Osteoblast (primary cell): ENCODE data around the gene TULP4. TPM values are rescaled to one million over a fixed set of nuclear protein-coding genes. Genes with fewer than 3 reads are reported as not detected.

Experiments
- DNase-seq: peaks from one replicate; pipeline ENCODE4 v3.0.0; 2011; ENCODE audit warnings: low spot score, mixed read lengths; ENCODE audit not compliant: insufficient read length; ENCODE audit errors: missing footprints
- H2AFZ ChIP-seq: 2 replicates; pipeline ENCODE4 v1.6.0; 2011; ENCODE audit warnings: mild to moderate bottlenecking, low read length
- H3K27ac ChIP-seq: 2 replicates; pipeline ENCODE4 v1.5.1; 2011; ENCODE audit warnings: mild to moderate bottlenecking, low read depth, low read length, moderate library complexity
- H3K27me3 ChIP-seq: 2 replicates; pipeline ENCODE4 v1.6.0; 2012; ENCODE audit warnings: mild to moderate bottlenecking, control low read depth, inconsistent platforms, low read length, moderate library complexity; ENCODE audit not compliant: insufficient read depth
- H3K36me3 ChIP-seq: 2 replicates; pipeline ENCODE4 v1.5.1; 2011; ENCODE audit warnings: mild to moderate bottlenecking, low read length, control low read depth, moderate library complexity; ENCODE audit not compliant: insufficient read depth
- H3K4me1 ChIP-seq: 2 replicates; pipeline ENCODE4 v1.5.1; 2011; ENCODE audit warnings: mild to moderate bottlenecking, low read length, control low read depth, moderate library complexity; ENCODE audit not compliant: insufficient read depth
- H3K4me2 ChIP-seq: 2 replicates; pipeline ENCODE4 v1.6.0; 2011; ENCODE audit warnings: mild to moderate bottlenecking, low read length; ENCODE audit not compliant: insufficient read depth
- H3K4me3 ChIP-seq: fragments of 200-600 bp; sonication (generic); 3 replicates; pipeline ENCODE4 v1.5.1; 2012; ENCODE audit warnings: mild to moderate bottlenecking, low read length, inconsistent platforms; ENCODE audit not compliant: insufficient read depth
- H3K79me2 ChIP-seq: 2 replicates; pipeline ENCODE4 v1.6.0; 2012; ENCODE audit warnings: mild to moderate bottlenecking, low read length, control low read depth, inconsistent platforms; ENCODE audit not compliant: insufficient read depth
- H3K9me3 ChIP-seq: 2 replicates; pipeline ENCODE4 v1.5.1; 2011; ENCODE audit warnings: low read depth, low read length, control low read depth
- H4K20me1 ChIP-seq: 2 replicates; pipeline ENCODE4 v1.6.0; 2012; ENCODE audit warnings: mild to moderate bottlenecking, low read length, control low read depth; ENCODE audit not compliant: insufficient read depth
- total RNA-seq: library from RNA; depleted of rRNA; stranded (reverse); fragments of >200 nt; gene quantifications from 2 replicates; pipeline ENCODE4 v1.2.3, GENCODE V29; 2012
- TF ChIP-seq, protein P1 (sequence below): IDR thresholded peaks from 2 replicates; pipeline ENCODE4 v1.5.1; 2011; ENCODE audit warnings: mild to moderate bottlenecking, low read depth, low read length, moderate library complexity; ENCODE audit errors: extremely low read depth

Gene TULP4
- total RNA-seq, 1 donor: 172 TPM

DNA sequence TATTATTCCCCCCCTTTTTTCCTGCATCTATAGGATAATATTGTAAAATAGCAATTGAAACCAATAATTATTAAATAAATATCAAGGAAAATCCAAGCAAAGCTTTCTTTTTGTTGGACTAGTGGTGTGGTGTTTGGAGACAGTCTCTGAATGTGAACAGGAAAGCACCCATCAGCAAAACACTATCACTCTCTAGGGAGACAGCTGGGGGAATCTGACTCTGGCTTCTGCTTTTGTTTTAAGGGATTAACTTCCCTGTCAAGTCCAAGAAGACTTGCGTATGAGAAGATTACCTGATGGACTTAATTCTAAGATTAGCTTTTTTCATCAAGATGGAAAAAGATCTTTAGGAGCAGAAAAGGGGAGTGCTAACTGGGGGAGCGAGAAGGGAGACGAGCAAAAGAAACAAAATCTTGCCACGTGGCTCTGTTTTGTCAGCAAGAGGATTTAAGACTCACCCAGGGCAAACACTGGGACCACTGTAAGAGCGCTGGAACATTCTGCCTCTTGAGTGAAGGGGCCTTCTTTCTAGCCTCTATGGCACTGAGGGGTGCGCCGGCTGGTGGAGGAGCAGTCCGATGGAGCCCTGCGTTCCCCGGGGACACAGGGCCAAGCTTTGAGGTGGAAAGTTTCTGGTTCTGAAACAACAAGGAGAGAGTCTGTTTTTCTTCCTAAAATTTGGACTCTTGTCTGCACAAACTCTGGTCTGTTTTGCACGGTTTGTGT, 570 bp downstream of the TULP4 start:
- no peaks in the 10 kb centered on the region for H3K4me1 ChIP-seq
- no peak overlapping the region for H3K27ac ChIP-seq
- H3K27me3 ChIP-seq: no peaks in the 10 kb centered on the region
- TF ChIP-seq, protein P1, sequence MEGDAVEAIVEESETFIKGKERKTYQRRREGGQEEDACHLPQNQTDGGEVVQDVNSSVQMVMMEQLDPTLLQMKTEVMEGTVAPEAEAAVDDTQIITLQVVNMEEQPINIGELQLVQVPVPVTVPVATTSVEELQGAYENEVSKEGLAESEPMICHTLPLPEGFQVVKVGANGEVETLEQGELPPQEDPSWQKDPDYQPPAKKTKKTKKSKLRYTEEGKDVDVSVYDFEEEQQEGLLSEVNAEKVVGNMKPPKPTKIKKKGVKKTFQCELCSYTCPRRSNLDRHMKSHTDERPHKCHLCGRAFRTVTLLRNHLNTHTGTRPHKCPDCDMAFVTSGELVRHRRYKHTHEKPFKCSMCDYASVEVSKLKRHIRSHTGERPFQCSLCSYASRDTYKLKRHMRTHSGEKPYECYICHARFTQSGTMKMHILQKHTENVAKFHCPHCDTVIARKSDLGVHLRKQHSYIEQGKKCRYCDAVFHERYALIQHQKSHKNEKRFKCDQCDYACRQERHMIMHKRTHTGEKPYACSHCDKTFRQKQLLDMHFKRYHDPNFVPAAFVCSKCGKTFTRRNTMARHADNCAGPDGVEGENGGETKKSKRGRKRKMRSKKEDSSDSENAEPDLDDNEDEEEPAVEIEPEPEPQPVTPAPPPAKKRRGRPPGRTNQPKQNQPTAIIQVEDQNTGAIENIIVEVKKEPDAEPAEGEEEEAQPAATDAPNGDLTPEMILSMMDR: no peak
- H2AFZ ChIP-seq: no peak overlapping the region
- no peak overlapping the region for H3K4me3 ChIP-seq
- no peaks in the 10 kb centered on the region for H3K9me3 ChIP-seq
- peaks cover 10% of the 10 kb centered on the region for H4K20me1 ChIP-seq
- H3K79me2 ChIP-seq: peaks cover 13% of the 10 kb centered on the region
- DNase-seq: no peak
- peaks cover 3% of the 10 kb centered on the region for H3K36me3 ChIP-seq
- H3K4me2 ChIP-seq: no peak overlapping the region

DNA sequence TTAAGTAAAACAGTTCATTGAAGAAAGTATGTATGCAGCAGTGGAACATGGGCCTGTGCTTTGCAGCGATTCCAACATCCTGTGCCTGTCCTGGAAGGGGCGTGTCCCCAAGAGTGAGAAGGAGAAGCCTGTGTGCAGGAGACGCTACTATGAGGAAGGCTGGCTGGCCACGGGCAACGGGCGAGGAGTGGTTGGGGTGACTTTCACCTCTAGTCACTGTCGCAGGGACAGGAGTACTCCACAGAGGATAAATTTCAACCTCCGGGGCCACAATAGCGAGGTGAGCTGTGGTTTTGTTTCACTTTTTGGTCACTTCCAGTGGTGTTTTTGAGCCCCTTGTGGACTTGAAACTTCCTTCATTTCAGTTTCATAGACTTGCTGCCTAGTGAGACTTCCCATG, 1.7 kb downstream of the TULP4 start:
- Histone ChIP-seq H3K4me3 (no peak overlapping the region), H4K20me1 (peaks cover 10% of the 10 kb centered on the region), H3K4me2 (no peak overlapping the region), H3K79me2 (peaks cover 21% of the 10 kb centered on the region), H3K36me3 (peaks cover 3% of the 10 kb centered on the region), H2AFZ (no peak overlapping the region), H3K27ac (no peak overlapping the region), H3K27me3 (no peaks in the 10 kb centered on the region), H3K9me3 (no peaks in the 10 kb centered on the region), H3K4me1 (no peaks in the 10 kb centered on the region)
- no peak for DNase-seq
- TF ChIP-seq, protein P1: no peak

DNA sequence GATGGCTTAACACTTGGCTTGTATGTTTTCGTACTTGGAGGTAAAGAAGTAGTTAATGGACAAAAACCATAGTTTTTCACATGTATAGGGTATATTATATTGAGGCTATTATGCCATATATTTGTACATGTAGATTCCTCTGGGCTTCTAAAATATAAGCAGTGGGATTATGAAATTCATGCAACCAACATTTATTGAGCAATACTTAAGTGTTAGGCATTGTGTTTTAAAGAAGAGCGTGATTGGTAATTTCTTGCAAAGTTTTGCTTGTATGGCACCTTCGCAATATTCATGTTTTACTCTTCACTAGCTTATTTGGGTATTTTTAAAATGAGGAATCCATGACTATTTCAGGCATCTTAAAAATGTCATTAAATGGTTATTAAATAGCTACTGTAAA, 2.5 kb downstream of the TULP4 start:
- Histone ChIP-seq H3K4me3 (no peak overlapping the region), H3K27ac (no peak overlapping the region), H2AFZ (no peak overlapping the region), H3K79me2 (peaks cover 26% of the 10 kb centered on the region), H3K9me3 (no peaks in the 10 kb centered on the region), H3K4me1 (no peaks in the 10 kb centered on the region), H3K4me2 (no peak overlapping the region), H3K27me3 (no peaks in the 10 kb centered on the region), H4K20me1 (peaks cover 10% of the 10 kb centered on the region), H3K36me3 (peaks cover 3% of the 10 kb centered on the region)
- TF ChIP-seq, protein P1: no peak
- no peak for DNase-seq

DNA sequence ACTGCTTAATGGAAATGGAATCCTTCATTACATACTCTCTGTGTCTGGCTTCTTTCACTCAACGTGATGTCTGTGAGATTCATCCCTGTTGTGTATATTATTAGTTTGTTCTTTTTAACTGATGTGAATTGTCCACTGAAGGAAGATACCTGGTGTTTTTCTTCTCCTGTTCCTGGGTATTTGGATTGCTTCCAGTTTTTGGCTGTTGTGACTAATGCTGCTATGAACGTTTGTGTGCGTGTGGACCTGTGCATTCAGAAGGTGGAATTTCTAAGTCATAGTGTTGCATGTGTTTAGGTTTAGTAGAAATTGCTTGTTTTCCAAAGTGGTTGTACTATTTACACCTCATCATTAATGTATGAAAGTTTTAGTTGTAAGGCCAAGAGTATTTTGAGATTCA, 3.8 kb downstream of the TULP4 start:
- TF ChIP-seq, protein P1: no peak
- H2AFZ ChIP-seq: no peak overlapping the region
- H3K9me3 ChIP-seq: no peaks in the 10 kb centered on the region
- peaks cover 33% of the 10 kb centered on the region for H3K79me2 ChIP-seq
- no peak overlapping the region for H3K4me3 ChIP-seq
- no peak for DNase-seq
- H3K4me1 ChIP-seq: no peaks in the 10 kb centered on the region
- H4K20me1 ChIP-seq: peaks cover 7% of the 10 kb centered on the region
- H3K36me3 ChIP-seq: peaks cover 3% of the 10 kb centered on the region
- no peak overlapping the region for H3K4me2 ChIP-seq
- no peak overlapping the region for H3K27ac ChIP-seq
- H3K27me3 ChIP-seq: no peaks in the 10 kb centered on the region
